Neural progenitor cell (in vitro differentiated cells): Measurements from ENCODE around the gene BAZ1A.

Source experiments
- CTCF ChIP-seq: fragments of 200-600 bp; sonication (generic); IDR thresholded peaks from 2 replicates; pipeline ENCODE4 v1.5.1; 2017; ENCODE audit warnings: antibody characterized with exemption, mild to moderate bottlenecking
- EZH2phosphoT487 ChIP-seq: fragments of 200-600 bp; sonication (generic); IDR thresholded peaks from 2 replicates; pipeline ENCODE4 v1.6.1; 2017; ENCODE audit warnings: antibody characterized with exemption

- TF ChIP-seq CTCF (no peak), EZH2phosphoT487 (no peak)
Measured at GRCh38 chr14:34824256-34824655, 50.9 kb downstream of the BAZ1A start.
